Ovary (tissue), 3 donors: Measurements from ENCODE around the gene SRP72.

Source experiments
- POLR2A ChIP-seq: fragments of 450-650 bp; IDR thresholded peaks from one replicate; pipeline ENCODE4 v1.6.1; 2017; ENCODE audit warnings: antibody characterized with exemption, mild to moderate bottlenecking, moderate library complexity
- TF ChIP-seq, protein P1 (sequence below), 3 donors: fragments of 450-650 bp in 2 of 3; fragments of 200-600 bp in 1 of 3; IDR thresholded peaks; one replicate each; pipeline versions ENCODE4 v1.5.1 to v1.8.0; 2016 to 2022; ENCODE audit warnings: antibody characterized with exemption in 3 of 3, mild to moderate bottlenecking in 1 of 3
- donor health status: DM: no; HTN: no; CAD: no.

DNA sequence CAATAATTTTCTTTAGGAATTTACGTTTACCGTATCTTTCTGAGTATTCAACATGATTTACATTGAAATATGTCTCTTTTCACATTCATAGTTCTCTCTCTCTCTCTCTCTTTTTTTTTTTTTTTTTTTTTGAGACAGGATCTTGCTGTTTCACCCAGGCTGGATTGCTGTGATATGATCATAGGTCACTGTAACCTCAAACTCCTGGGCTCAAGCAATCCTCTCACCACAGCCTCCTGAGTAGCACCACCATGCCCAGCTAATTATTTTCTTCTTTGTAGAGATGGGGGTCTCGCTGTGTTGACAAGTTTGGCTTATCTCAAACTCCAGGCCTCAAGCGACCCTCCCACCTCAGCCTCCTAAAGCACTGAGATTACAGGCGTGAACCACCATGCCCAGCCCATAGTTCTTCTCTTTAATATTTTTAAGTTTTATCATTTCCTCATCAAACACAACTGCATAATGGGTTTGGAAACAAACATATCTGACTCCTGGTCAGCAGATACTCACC, 9.8 kb downstream of the SRP72 start:
- no peak for TF ChIP-seq POLR2A
- TF ChIP-seq, protein P1, sequence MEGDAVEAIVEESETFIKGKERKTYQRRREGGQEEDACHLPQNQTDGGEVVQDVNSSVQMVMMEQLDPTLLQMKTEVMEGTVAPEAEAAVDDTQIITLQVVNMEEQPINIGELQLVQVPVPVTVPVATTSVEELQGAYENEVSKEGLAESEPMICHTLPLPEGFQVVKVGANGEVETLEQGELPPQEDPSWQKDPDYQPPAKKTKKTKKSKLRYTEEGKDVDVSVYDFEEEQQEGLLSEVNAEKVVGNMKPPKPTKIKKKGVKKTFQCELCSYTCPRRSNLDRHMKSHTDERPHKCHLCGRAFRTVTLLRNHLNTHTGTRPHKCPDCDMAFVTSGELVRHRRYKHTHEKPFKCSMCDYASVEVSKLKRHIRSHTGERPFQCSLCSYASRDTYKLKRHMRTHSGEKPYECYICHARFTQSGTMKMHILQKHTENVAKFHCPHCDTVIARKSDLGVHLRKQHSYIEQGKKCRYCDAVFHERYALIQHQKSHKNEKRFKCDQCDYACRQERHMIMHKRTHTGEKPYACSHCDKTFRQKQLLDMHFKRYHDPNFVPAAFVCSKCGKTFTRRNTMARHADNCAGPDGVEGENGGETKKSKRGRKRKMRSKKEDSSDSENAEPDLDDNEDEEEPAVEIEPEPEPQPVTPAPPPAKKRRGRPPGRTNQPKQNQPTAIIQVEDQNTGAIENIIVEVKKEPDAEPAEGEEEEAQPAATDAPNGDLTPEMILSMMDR (IDR thresholded peaks at IDR 0.05) = no peak
